Measurements from ENCODE around the gene NKIRAS2. TPM values are rescaled to one million over a fixed set of nuclear protein-coding genes. Genes with fewer than 3 reads are reported as not detected.

Gene NKIRAS2
- total and polyA plus RNA-seq, 10 donors = 11.3 to 38.8 (median 22.7) TPM

- no peak overlapping the region for H3K27ac ChIP-seq
- DNase-seq = no peak
- 78 to 93% (median 82%) methylated on average over 2 to 3 of the region's 3 CpGs for WGBS, 5 donors
- peaks cover 0 to 44% (median 16%) of the 10 kb centered on the region in 7 donors for H3K27me3 ChIP-seq (replicated peaks in 1 of 7)
- no peaks in the 10 kb centered on the region for H3K36me3 ChIP-seq
- H3K9me3 ChIP-seq = no peaks in the 10 kb centered on the region
- H3K4me1 ChIP-seq = peaks cover 0 to 32% (median 16%) of the 10 kb centered on the region in 6 donors
- TF ChIP-seq POLR2A (IDR thresholded peaks at IDR 0.05) (no peak), POLR2AphosphoS5 (IDR thresholded peaks at IDR 0.05) (no peak)
- TF ChIP-seq, protein P1, sequence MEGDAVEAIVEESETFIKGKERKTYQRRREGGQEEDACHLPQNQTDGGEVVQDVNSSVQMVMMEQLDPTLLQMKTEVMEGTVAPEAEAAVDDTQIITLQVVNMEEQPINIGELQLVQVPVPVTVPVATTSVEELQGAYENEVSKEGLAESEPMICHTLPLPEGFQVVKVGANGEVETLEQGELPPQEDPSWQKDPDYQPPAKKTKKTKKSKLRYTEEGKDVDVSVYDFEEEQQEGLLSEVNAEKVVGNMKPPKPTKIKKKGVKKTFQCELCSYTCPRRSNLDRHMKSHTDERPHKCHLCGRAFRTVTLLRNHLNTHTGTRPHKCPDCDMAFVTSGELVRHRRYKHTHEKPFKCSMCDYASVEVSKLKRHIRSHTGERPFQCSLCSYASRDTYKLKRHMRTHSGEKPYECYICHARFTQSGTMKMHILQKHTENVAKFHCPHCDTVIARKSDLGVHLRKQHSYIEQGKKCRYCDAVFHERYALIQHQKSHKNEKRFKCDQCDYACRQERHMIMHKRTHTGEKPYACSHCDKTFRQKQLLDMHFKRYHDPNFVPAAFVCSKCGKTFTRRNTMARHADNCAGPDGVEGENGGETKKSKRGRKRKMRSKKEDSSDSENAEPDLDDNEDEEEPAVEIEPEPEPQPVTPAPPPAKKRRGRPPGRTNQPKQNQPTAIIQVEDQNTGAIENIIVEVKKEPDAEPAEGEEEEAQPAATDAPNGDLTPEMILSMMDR (IDR thresholded peaks at IDR 0.05 in 8 of 11, conservative IDR thresholded peaks at IDR 0.05 in 3 of 11) = no peak
- intact Hi-C loops (cut with DNase I; ENCODE audit: low total_unique reads) = no loop called here
- H3K4me3 ChIP-seq = no peak overlapping the region
These were observed 49.1 kb downstream of the NKIRAS2 start for GRCh38 chr17:42068979-42069378.

GRCh38 chr17:42071810-42072209 lies 51.9 kb downstream of the NKIRAS2 start:
- intact Hi-C loops (cut with DNase I; ENCODE audit: low total_unique reads) = no loop called here

GRCh38 chr17:42072323-42073187 lies 52.7 kb downstream of the NKIRAS2 start:
- Histone ChIP-seq H3K36me3 (no peaks in the 10 kb centered on the region), H3K27ac (no peak overlapping the region), H3K27me3 (replicated peaks in 1 of 7) (peaks cover 0 to 45% (median 16%) of the 10 kb centered on the region in 7 donors), H3K9me3 (no peaks in the 10 kb centered on the region), H3K4me1 (peaks cover 0 to 20% (median 15%) of the 10 kb centered on the region in 6 donors), H3K4me3 (peak overlapping the region in 5 of 8 donors; percentile 21 to 64 (median 27))
- 4 to 16% (median 6%) methylated on average over 11 to 67 of the region's 67 CpGs for WGBS, 5 donors
- intact Hi-C loops (cut with DNase I; ENCODE audit: low total_unique reads) = no loop called here
- DNase-seq = no peak
- no peak for TF ChIP-seq POLR2AphosphoS5 (IDR thresholded peaks at IDR 0.05)
- no peak for TF ChIP-seq POLR2A (IDR thresholded peaks at IDR 0.05)
- TF ChIP-seq, protein P1 (IDR thresholded peaks at IDR 0.05 in 8 of 11, conservative IDR thresholded peaks at IDR 0.05 in 3 of 11) = no peak

More at GRCh38 chr17:42071810-42072209, 51.9 kb downstream of the NKIRAS2 start:
- TF ChIP-seq, protein P1 (IDR thresholded peaks at IDR 0.05 in 8 of 11, conservative IDR thresholded peaks at IDR 0.05 in 3 of 11) = no peak
- H3K9me3 ChIP-seq = no peaks in the 10 kb centered on the region
- peaks cover 0 to 26% (median 15%) of the 10 kb centered on the region in 6 donors for H3K4me1 ChIP-seq
- no peaks in the 10 kb centered on the region for H3K36me3 ChIP-seq
- DNase-seq = no peak
- WGBS, 5 donors = 8 to 22% (median 18%) methylated on average over 3 of the region's 3 CpGs
- H3K4me3 ChIP-seq = peak overlapping the region in 3 of 8 donors; percentile 27 to 64 (median 36)
- peaks cover 0 to 45% (median 16%) of the 10 kb centered on the region in 7 donors for H3K27me3 ChIP-seq (replicated peaks in 1 of 7)
- no peak overlapping the region for H3K27ac ChIP-seq

Other genes with a start within 250 kb of the NKIRAS2 start
- 10 to 100 TPM; 17.3 to 73.1 (median 45.3) TPM for gene JUP, start 233.4 kb upstream of the NKIRAS2 start, total RNA-seq
- 10 to 100 TPM; 13.7 to 17.4 (median 14.3) TPM for gene JUP, start 233.4 kb upstream of the NKIRAS2 start, polyA plus RNA-seq
- 1 to 10 TPM; 5.5 to 7.1 (median 6.0) TPM for gene P3H4, start 208.1 kb upstream of the NKIRAS2 start, total RNA-seq
- 1 to 10 TPM; 3.3 to 5.1 (median 3.5) TPM for gene P3H4, start 208.1 kb upstream of the NKIRAS2 start, polyA plus RNA-seq
- 10 to 100 TPM; 14.8 to 30.8 (median 16.7) TPM for gene FKBP10, start 207.1 kb upstream of the NKIRAS2 start, total RNA-seq
- 10 to 100 TPM in 1 of 3 donors, 1 to 10 TPM in 2; 9.6 to 18.9 (median 9.9) TPM for gene FKBP10, start 207.1 kb upstream of the NKIRAS2 start, polyA plus RNA-seq
- gene NT5C3B, start 183.9 kb upstream of the NKIRAS2 start, total RNA-seq = 10 to 100 TPM; 17.0 to 43.9 (median 26.0) TPM
- gene NT5C3B, start 183.9 kb upstream of the NKIRAS2 start, polyA plus RNA-seq = 10 to 100 TPM; 38.9 to 62.7 (median 60.9) TPM
- 1 to 10 TPM in 1 of 7 donors, under 1 TPM in 1, not detected in 5; 0.60 to 2.1 TPM for gene KLHL10, start 182.3 kb upstream of the NKIRAS2 start, total RNA-seq
- gene KLHL10, start 182.3 kb upstream of the NKIRAS2 start, polyA plus RNA-seq = under 1 TPM; 0.03 to 0.20 (median 0.05) TPM
- gene KLHL11, start 154.7 kb upstream of the NKIRAS2 start, total RNA-seq = 10 to 100 TPM; 10.1 to 25.2 (median 12.6) TPM
- gene KLHL11, start 154.7 kb upstream of the NKIRAS2 start, polyA plus RNA-seq = 1 to 10 TPM in 1 of 3 donors, under 1 TPM in 2; 0.17 to 1.1 (median 0.20) TPM
- 100 to 1,000 TPM in 2 of 7 donors, 10 to 100 TPM in 5; 64.9 to 112 (median 87.6) TPM for gene ACLY, start 101.1 kb upstream of the NKIRAS2 start, total RNA-seq
- gene ACLY, start 101.1 kb upstream of the NKIRAS2 start, polyA plus RNA-seq = 10 to 100 TPM; 17.7 to 28.6 (median 21.6) TPM
- gene ODAD4, start 89.5 kb upstream of the NKIRAS2 start, total RNA-seq = 1 to 10 TPM in 1 of 7 donors, under 1 TPM in 2, not detected in 4; 0.20 to 1.0 (median 0.52) TPM
- under 1 TPM; 0.22 to 0.35 (median 0.30) TPM for gene ODAD4, start 89.5 kb upstream of the NKIRAS2 start, polyA plus RNA-seq
- 10 to 100 TPM; 29.2 to 49.8 (median 44.2) TPM for gene CNP, start 53.3 kb upstream of the NKIRAS2 start, total RNA-seq
- gene CNP, start 53.3 kb upstream of the NKIRAS2 start, polyA plus RNA-seq = 10 to 100 TPM; 22.3 to 41.6 (median 25.9) TPM
- 100 to 1,000 TPM in 1 of 7 donors, 10 to 100 TPM in 6; 60.6 to 108 (median 90.4) TPM for gene DNAJC7, start 2.7 kb upstream of the NKIRAS2 start, total RNA-seq
- 10 to 100 TPM; 68.5 to 75.7 (median 71.6) TPM for gene DNAJC7, start 2.7 kb upstream of the NKIRAS2 start, polyA plus RNA-seq
- 1 to 10 TPM in 2 of 7 donors, under 1 TPM in 5; 0.43 to 1.6 (median 0.85) TPM for gene C17orf113, start 30.5 kb downstream of the NKIRAS2 start, total RNA-seq
- gene C17orf113, start 30.5 kb downstream of the NKIRAS2 start, polyA plus RNA-seq = under 1 TPM; 0.35 to 0.51 (median 0.43) TPM
- under 1 TPM in 5 of 7 donors, not detected in 2; 0.17 to 0.60 (median 0.44) TPM for gene ZNF385C, start 78.4 kb downstream of the NKIRAS2 start, total RNA-seq
- gene ZNF385C, start 78.4 kb downstream of the NKIRAS2 start, polyA plus RNA-seq = under 1 TPM; 0.26 to 0.46 (median 0.38) TPM
- gene DHX58, start 92.6 kb downstream of the NKIRAS2 start, total RNA-seq = 10 to 100 TPM; 23.0 to 30.9 (median 25.5) TPM
- gene DHX58, start 92.6 kb downstream of the NKIRAS2 start, polyA plus RNA-seq = 10 to 100 TPM; 20.9 to 41.2 (median 38.1) TPM
- 10 to 100 TPM; 37.8 to 51.5 (median 47.1) TPM for gene KAT2A, start 101.3 kb downstream of the NKIRAS2 start, total RNA-seq
- 100 to 1,000 TPM; 101 to 168 (median 145) TPM for gene KAT2A, start 101.3 kb downstream of the NKIRAS2 start, polyA plus RNA-seq
- gene HSPB9, start 102.7 kb downstream of the NKIRAS2 start, total RNA-seq = under 1 TPM in 1 of 7 donors, not detected in 6; 0.19 TPM
- under 1 TPM; 0.11 to 0.17 (median 0.16) TPM for gene HSPB9, start 102.7 kb downstream of the NKIRAS2 start, polyA plus RNA-seq
- gene RAB5C, start 134.9 kb downstream of the NKIRAS2 start, total RNA-seq = 100 to 1,000 TPM; 120 to 181 (median 148) TPM
- 100 to 1,000 TPM in 1 of 3 donors, 10 to 100 TPM in 2; 70.0 to 152 (median 89.2) TPM for gene RAB5C, start 134.9 kb downstream of the NKIRAS2 start, polyA plus RNA-seq
- gene KCNH4, start 161.1 kb downstream of the NKIRAS2 start, total RNA-seq = under 1 TPM; 0.17 to 0.52 (median 0.26) TPM
- gene KCNH4, start 161.1 kb downstream of the NKIRAS2 start, polyA plus RNA-seq = under 1 TPM; 0.14 to 0.32 (median 0.15) TPM
- gene HCRT, start 165.4 kb downstream of the NKIRAS2 start, total RNA-seq = not detected
- gene HCRT, start 165.4 kb downstream of the NKIRAS2 start, polyA plus RNA-seq = not detected
- gene GHDC, start 174.4 kb downstream of the NKIRAS2 start, total RNA-seq = 100 to 1,000 TPM in 3 of 7 donors, 10 to 100 TPM in 4; 29.4 to 122 (median 58.0) TPM
- gene GHDC, start 174.4 kb downstream of the NKIRAS2 start, polyA plus RNA-seq = 10 to 100 TPM; 22.0 to 33.1 (median 26.1) TPM